Hematopoietic multipotent progenitor cell (in vitro differentiated cells): Measurements from ENCODE around the gene CHCT1. TPM values are rescaled to one million over a fixed set of nuclear protein-coding genes. Genes with fewer than 3 reads are reported as not detected.
"Not testable (repeated sequence)": the region's sequence is repeated elsewhere in the genome, so short reads cannot be mapped to it uniquely, and the experiment has no call there.

Source experiments
- DNase-seq, 3 donors: peaks; one replicate each; pipeline ENCODE4 v3.0.0-alpha.2; 2011 to 2015; ENCODE audit warnings: low read depth in 2 of 3, low spot score in 2 of 3
- total RNA-seq: library from RNA; depleted of rRNA; stranded (reverse); fragments of >200 nt; gene quantifications from one replicate; pipeline ENCODE4 v1.2.3, GENCODE V29; 2012

CHCT1 gene
- total RNA-seq = not detected

DNA sequence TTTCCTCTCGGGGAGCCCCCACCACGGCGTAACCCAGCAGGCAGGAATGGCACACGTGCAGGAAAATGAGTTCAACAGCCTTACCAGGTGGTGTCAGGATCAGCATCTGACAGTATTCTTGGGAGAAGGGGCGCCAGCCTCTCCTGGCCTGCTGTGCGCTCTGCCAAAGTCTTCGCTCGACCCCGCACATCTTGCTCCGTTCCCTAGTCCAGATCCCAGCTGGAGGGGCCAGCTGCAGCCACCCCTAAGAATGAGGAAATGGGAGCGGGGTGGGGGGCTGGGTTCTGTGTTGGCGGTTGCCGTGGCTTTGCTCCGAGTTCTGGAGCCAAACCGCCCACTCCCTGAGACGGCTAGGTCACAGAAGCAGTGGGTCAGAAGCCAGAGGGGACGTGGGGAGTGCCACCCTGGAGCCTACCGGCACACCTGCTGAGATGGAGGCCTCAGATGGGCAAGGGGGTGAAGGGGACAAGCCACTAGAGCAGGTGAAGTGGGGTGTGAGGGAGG lies at the start of gene CHCT1:
CHCT1 (plus strand) TSS at position 328 of the 504 bp plus-strand sequence; CDS start at position 432, 104 bp downstream.
- DNase-seq = no peak

- DNase-seq = no peak
These were observed 49.4 kb upstream of the CHCT1 start for GRCh38 chr17:60372790-60373483.

GRCh38 chr17:60378187-60378586 lies 44.1 kb upstream of the CHCT1 start:
- not testable (repeated sequence) for DNase-seq

- DNase-seq = not testable (repeated sequence)
These were observed 42.8 kb upstream of the CHCT1 start for GRCh38 chr17:60379461-60379860.

DNA sequence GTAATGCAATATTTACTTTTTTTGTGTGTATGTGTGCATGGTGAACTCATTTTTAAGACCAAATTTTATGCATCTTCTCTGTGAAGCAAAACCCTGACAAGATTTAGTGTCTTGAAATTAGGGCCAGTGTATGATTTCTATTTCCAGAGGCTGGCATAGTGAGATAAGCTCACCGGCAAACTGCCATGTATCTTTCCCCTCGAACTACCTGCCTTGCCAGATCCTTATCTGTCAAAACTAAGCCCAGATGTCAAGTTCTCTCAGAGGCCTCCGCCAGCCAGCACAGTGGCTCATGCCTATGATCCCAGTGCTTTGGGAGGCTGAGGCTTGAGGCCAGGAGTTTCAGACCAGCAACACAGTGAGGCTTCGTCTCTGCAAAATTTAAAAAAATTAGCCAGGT lies 40.3 kb upstream of the CHCT1 start:
- peak in 1 of 3 donors; percentile 47 for DNase-seq

DNA sequence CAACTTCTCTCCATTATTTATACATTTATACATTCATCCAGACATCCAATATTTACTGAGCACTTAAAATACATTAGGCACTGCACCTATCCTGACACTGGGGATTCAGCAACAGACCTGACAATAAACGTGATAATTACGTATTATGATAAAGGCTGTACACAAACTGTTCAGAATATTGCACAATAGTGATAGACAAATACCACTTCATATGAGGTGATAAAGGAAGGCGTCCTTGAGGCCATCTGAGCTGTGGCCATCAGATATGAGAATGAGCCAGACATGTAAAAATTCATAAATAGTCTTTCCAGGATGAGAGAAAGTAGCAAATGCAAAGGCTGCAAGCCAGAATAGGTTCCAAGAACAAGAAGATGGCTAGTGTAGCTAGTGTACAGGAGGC lies 38.9 kb upstream of the CHCT1 start:
- no peak for DNase-seq

GRCh38 chr17:60384921-60385320 lies 37.4 kb upstream of the CHCT1 start:
- DNase-seq = not testable (repeated sequence)

DNA sequence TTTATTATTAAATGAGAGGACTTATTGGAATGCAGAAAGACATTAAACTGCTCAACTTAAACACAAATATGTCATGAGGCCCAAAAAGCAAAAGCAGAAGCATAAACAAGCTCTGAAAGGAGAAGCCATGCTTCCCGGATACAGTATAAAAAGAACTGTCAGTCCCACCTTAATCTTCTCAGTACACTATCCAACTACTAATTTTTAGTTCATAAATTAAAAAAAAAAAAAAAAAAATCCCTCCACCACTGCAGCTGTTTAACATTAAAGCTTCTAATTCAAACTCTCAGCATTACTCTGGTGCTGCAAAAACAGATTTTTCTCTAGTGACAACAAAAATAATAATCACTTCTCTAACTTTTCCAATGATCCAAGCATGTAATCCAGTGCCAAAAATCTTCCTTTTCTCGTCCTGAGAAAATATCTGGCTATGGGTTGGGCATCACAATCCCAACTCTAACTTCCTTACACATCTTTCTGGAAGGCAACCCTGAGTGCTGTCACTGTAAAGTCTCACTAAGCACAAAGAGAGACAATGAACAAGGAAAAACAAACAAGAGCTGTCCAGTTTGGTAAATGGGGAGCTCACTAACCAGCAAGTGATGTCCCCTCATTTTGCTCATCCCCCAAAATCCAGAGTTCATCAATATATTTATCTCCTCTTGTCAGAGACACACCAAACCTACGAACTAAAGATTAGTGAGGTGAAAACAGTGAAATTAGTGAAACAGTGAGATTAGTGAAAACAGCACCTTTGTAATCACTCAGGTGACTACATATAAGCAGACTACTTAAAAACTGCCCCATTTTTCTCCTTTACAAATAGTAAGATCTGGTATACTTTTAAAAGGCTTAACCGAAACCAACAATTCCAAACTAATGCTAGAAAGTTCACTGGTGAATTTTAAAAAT lies 35.9 kb upstream of the CHCT1 start:
- DNase-seq = peak in 1 of 3 donors; percentile 28

GRCh38 chr17:60387666-60388065 lies 34.6 kb upstream of the CHCT1 start:
- DNase-seq = no peak

DNA sequence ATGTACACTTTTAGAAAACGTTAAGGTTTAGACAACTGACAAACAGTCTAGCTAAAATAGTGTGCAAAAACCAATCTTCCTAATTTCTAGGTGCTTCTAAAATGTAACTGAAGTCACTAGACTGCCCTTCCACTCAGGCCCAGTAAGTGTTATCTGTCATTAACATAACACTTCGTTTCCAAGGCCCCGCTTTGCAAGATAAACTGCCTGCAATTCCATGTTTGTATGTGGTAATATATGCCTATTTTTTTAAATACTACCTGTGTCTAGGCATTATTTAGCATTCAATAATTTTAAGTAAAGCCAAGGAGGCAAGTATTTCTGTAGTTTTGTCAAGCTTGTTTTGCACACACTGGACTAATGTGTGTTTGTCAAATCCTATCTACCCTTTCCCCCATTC lies 33.5 kb upstream of the CHCT1 start:
- no peak for DNase-seq

- no peak for DNase-seq
These were observed 32.1 kb upstream of the CHCT1 start for GRCh38 chr17:60390186-60390585.

DNA sequence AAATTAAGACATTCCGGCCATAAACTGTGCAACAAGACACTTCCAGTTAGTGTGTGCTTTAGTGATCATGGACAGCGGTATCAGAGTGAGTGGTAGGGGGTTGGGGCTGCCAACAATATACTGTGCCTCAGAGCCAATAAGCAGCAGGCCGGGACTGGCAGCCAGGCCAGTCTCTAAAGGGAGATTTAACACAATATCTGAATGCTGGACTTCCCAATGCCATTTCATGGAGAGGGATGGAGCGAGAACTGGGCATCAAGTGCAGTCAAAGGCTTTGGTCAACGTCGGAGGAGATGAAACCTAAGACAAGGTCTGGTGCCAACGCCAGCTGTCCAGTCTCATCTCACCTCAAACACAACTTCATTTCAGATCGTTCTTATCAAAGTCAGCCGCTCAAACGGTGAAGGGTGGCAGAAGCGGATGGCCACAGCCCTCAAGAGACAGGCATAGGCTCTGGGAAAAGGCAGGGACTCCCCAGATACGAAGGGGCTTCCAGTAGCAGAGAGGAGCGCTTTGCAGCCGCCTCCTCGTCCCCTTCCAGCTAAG lies 31.3 kb upstream of the CHCT1 start:
- DNase-seq = no peak

DNA sequence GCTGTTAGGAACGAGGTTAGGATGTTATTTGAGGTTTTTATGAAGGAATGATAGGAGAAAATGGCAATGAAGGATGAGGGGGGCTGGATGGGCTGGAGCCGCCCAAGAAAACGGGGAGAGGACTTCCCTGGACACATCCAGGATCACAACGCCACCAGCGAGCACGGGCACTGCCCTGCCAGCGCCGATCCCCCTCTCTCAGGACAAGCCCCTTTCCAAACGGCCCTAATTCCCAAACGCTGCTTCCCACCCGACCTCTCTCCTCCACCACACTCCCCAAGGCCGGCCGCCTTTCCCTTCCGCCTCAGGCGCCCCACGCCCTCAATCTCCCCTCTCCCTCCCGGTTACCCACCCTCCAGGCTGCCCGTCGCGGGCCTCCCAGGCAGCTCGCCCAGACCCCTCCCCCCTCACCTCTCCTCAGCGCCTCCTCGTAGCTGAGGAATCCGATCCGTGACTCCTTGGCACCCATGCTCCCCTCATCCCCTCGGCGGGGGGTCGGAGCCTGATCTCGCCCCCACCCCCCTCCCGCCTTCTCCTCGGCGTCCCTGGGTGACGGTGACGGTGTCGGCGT lies 30.7 kb upstream of the CHCT1 start:
- DNase-seq = no peak

GRCh38 chr17:60392042-60392844 lies 30.0 kb upstream of the CHCT1 start, which contains the start of gene USP32:
Gene USP32 (minus strand): TSS chr17:60392133. CDS start chr17:60391939, 194 bp downstream.
- DNase-seq = peak; percentile 94 to 99 (median 99)

- DNase-seq = peak in 1 of 3 donors; percentile 52
These were observed 29.2 kb upstream of the CHCT1 start for GRCh38 chr17:60392845-60393702.

DNA sequence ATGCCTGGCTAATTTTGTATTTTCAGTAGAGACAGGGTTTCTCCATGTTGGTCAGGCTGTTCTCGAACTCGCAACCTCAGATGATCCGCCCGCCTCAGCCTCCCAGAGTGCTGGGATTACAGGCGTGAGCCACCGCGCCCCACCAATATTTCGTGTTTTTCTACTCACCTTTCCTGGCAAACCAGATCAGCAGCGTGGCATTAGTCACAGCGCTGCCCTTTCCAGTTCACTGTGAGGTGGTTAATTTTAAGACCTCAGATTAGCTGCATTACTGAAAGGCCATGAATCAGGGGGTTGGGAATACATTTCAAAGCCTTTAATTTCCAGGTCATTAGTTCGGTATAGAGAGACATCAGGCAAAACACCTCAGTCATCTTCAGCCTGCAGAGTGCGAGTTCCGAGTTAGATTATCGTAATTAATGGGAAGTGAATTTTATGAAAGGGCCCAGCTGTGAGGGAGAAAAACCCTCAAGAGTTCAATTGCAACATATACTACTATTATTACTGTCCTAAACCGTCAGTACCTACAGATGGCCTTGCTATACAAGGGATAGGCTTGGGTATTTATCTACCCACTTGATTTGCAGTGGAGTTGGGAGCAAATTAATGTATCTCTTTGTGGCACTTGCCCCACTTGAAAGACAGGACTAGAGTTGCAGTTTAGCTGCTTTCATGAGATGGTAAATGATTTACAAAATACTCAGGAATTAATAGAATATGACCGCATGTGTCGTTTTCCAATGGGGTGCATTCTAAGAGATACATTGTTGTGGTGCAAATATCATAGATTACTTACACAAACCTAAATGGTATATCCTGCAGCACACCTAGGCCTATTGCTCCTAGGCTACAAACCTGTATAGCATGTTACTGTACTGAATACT lies 28.2 kb upstream of the CHCT1 start:
- no peak for DNase-seq

GRCh38 chr17:60395508-60396065 lies 26.7 kb upstream of the CHCT1 start:
- no peak for DNase-seq

- DNase-seq = no peak
These were observed 25.9 kb upstream of the CHCT1 start for GRCh38 chr17:60396412-60396811.
